Immature natural killer cell (primary cell): ENCODE measurements around the gene VSTM2B. TPM values are rescaled to one million over a fixed set of nuclear protein-coding genes. Genes with fewer than 3 reads are reported as not detected.

Experiments used
- DNase-seq, 3 donors: peaks; one replicate each; pipeline ENCODE4 v3.0.0; 2022; ENCODE audit warnings: mixed read lengths in 1 of 3
- H3K27ac Mint-ChIP-seq, 6 donors: one replicate each; pipeline ENCODE4 v1.8.0; 2020; ENCODE audit warnings: mixed read lengths in 6 of 6, mild to moderate bottlenecking in 5 of 6, inconsistent platforms in 4 of 6, moderate library complexity in 3 of 6
- H3K27me3 Mint-ChIP-seq, 3 donors: one replicate each; pipeline ENCODE4 v1.8.0; 2020 to 2021; ENCODE audit warnings: low read depth in 3 of 3, mild to moderate bottlenecking in 3 of 3, mixed read lengths in 3 of 3, moderate library complexity in 3 of 3, inconsistent platforms in 1 of 3
- H3K36me3 Mint-ChIP-seq, 3 donors: one replicate each; pipeline ENCODE4 v1.8.0; 2020; ENCODE audit warnings: mixed read lengths in 3 of 3, inconsistent platforms in 2 of 3, mild to moderate bottlenecking in 2 of 3
- H3K4me1 Mint-ChIP-seq, 2 donors: one replicate each; pipeline ENCODE4 v1.8.0; 2020; ENCODE audit warnings: inconsistent platforms in 2 of 2, mild to moderate bottlenecking in 2 of 2, mixed read lengths in 2 of 2, moderate library complexity in 1 of 2
- H3K4me3 Mint-ChIP-seq, 5 donors: one replicate each; pipeline ENCODE4 v1.8.0; 2020; ENCODE audit warnings: mild to moderate bottlenecking in 5 of 5, mixed read lengths in 5 of 5, inconsistent platforms in 3 of 5, moderate library complexity in 3 of 5
- H3K9me3 Mint-ChIP-seq, 6 donors: one replicate each; pipeline ENCODE4 v1.8.0; 2020; ENCODE audit warnings: mild to moderate bottlenecking in 6 of 6, mixed read lengths in 6 of 6, inconsistent platforms in 4 of 6, moderate library complexity in 3 of 6
- polyA plus RNA-seq, 3 donors: library from polyadenylated mRNA; unstranded; fragments of 300-500 nt; fragmentation: Illumina TruSeq; gene quantifications; one replicate each; pipeline ENCODE4 v1.2.3, GENCODE V29; 2021

Gene VSTM2B
- polyA plus RNA-seq, 3 donors from 2014 or later = 0.41 to 0.48 TPM; not detected in 1

- H3K4me1 Mint-ChIP-seq = no peaks in the 10 kb centered on the region
- peaks cover 0 to 4% (median 0%) of the 10 kb centered on the region in 6 donors for H3K9me3 Mint-ChIP-seq
- no peaks in the 10 kb centered on the region for H3K36me3 Mint-ChIP-seq
- H3K4me3 Mint-ChIP-seq = no peak overlapping the region
- H3K27me3 Mint-ChIP-seq = peaks cover 4 to 29% (median 4%) of the 10 kb centered on the region in 3 donors
- DNase-seq = no peak
- H3K27ac Mint-ChIP-seq = no peak overlapping the region
Observed at GRCh38 chr19:29487432-29487831, 38.4 kb upstream of the VSTM2B start.

- no peak overlapping the region for H3K27ac Mint-ChIP-seq
- H3K4me3 Mint-ChIP-seq = no peak overlapping the region
- no peaks in the 10 kb centered on the region for H3K9me3 Mint-ChIP-seq
- no peak for DNase-seq
- no peaks in the 10 kb centered on the region for H3K36me3 Mint-ChIP-seq
- no peaks in the 10 kb centered on the region for H3K4me1 Mint-ChIP-seq
- H3K27me3 Mint-ChIP-seq = peaks cover 4 to 29% (median 6%) of the 10 kb centered on the region in 3 donors
Observed at GRCh38 chr19:29488316-29488715, 37.5 kb upstream of the VSTM2B start.

- H3K9me3 Mint-ChIP-seq = no peaks in the 10 kb centered on the region
- no peak for DNase-seq
- no peak overlapping the region for H3K4me3 Mint-ChIP-seq
- H3K27me3 Mint-ChIP-seq = peaks cover 4 to 29% (median 7%) of the 10 kb centered on the region in 3 donors
- H3K36me3 Mint-ChIP-seq = no peaks in the 10 kb centered on the region
- no peaks in the 10 kb centered on the region for H3K4me1 Mint-ChIP-seq
- no peak overlapping the region for H3K27ac Mint-ChIP-seq
Observed at GRCh38 chr19:29489172-29489951, 36.4 kb upstream of the VSTM2B start.

- Mint-ChIP-seq H3K9me3 (no peaks in the 10 kb centered on the region), H3K27me3 (peaks cover 2 to 22% (median 7%) of the 10 kb centered on the region in 3 donors), H3K4me3 (no peak overlapping the region), H3K36me3 (no peaks in the 10 kb centered on the region), H3K4me1 (no peaks in the 10 kb centered on the region), H3K27ac (no peak overlapping the region)
- no peak for DNase-seq
Observed at GRCh38 chr19:29491491-29491890, 34.3 kb upstream of the VSTM2B start.

GRCh38 chr19:29491995-29492577, 33.7 kb upstream of the VSTM2B start:
- H3K9me3 Mint-ChIP-seq = no peaks in the 10 kb centered on the region
- no peak overlapping the region for H3K4me3 Mint-ChIP-seq
- DNase-seq = no peak
- H3K4me1 Mint-ChIP-seq = no peaks in the 10 kb centered on the region
- H3K27ac Mint-ChIP-seq = no peak overlapping the region
- H3K27me3 Mint-ChIP-seq = peaks cover 2 to 22% (median 7%) of the 10 kb centered on the region in 3 donors
- H3K36me3 Mint-ChIP-seq = no peaks in the 10 kb centered on the region

- Mint-ChIP-seq H3K36me3 (no peaks in the 10 kb centered on the region), H3K4me3 (no peak overlapping the region), H3K27me3 (peaks cover 2 to 20% (median 7%) of the 10 kb centered on the region in 3 donors), H3K9me3 (no peaks in the 10 kb centered on the region), H3K27ac (no peak overlapping the region), H3K4me1 (no peaks in the 10 kb centered on the region)
- no peak for DNase-seq
Observed at GRCh38 chr19:29492769-29493168, 33.0 kb upstream of the VSTM2B start.

GRCh38 chr19:29495091-29495490, 30.7 kb upstream of the VSTM2B start:
- H3K27ac Mint-ChIP-seq = no peak overlapping the region
- H3K36me3 Mint-ChIP-seq = no peaks in the 10 kb centered on the region
- no peaks in the 10 kb centered on the region for H3K9me3 Mint-ChIP-seq
- DNase-seq = no peak
- no peaks in the 10 kb centered on the region for H3K4me1 Mint-ChIP-seq
- peaks cover under 1 to 12% (median 9%) of the 10 kb centered on the region in 3 donors for H3K27me3 Mint-ChIP-seq
- no peak overlapping the region for H3K4me3 Mint-ChIP-seq

GRCh38 chr19:29495901-29496441, 29.8 kb upstream of the VSTM2B start:
- no peaks in the 10 kb centered on the region for H3K36me3 Mint-ChIP-seq
- H3K27me3 Mint-ChIP-seq = peaks cover 0 to 9% (median 8%) of the 10 kb centered on the region in 3 donors
- no peaks in the 10 kb centered on the region for H3K4me1 Mint-ChIP-seq
- no peak overlapping the region for H3K27ac Mint-ChIP-seq
- H3K9me3 Mint-ChIP-seq = no peaks in the 10 kb centered on the region
- H3K4me3 Mint-ChIP-seq = no peak overlapping the region
- no peak for DNase-seq

- Mint-ChIP-seq H3K27me3 (peaks cover 0 to 5% (median 3%) of the 10 kb centered on the region in 3 donors), H3K36me3 (no peaks in the 10 kb centered on the region), H3K27ac (no peak overlapping the region), H3K4me3 (no peak overlapping the region), H3K4me1 (no peaks in the 10 kb centered on the region), H3K9me3 (no peaks in the 10 kb centered on the region)
- DNase-seq = no peak
Observed at GRCh38 chr19:29497241-29497640, 28.6 kb upstream of the VSTM2B start.

- Mint-ChIP-seq H3K27ac (no peak overlapping the region), H3K27me3 (peaks cover 0 to 5% (median 0%) of the 10 kb centered on the region in 3 donors), H3K36me3 (no peaks in the 10 kb centered on the region), H3K4me3 (no peak overlapping the region), H3K4me1 (no peaks in the 10 kb centered on the region), H3K9me3 (no peaks in the 10 kb centered on the region)
- no peak for DNase-seq
Observed at GRCh38 chr19:29497686-29498436, 27.9 kb upstream of the VSTM2B start.

- Mint-ChIP-seq H3K4me1 (no peaks in the 10 kb centered on the region), H3K4me3 (no peak overlapping the region), H3K9me3 (no peaks in the 10 kb centered on the region), H3K27ac (no peak overlapping the region), H3K36me3 (no peaks in the 10 kb centered on the region), H3K27me3 (peaks cover 0 to 3% (median 0%) of the 10 kb centered on the region in 3 donors)
- no peak for DNase-seq
Observed at GRCh38 chr19:29499261-29499920, 26.4 kb upstream of the VSTM2B start.

GRCh38 chr19:29499921-29500590, 25.7 kb upstream of the VSTM2B start:
- Mint-ChIP-seq H3K27ac (no peak overlapping the region), H3K27me3 (peaks cover 0 to 3% (median 0%) of the 10 kb centered on the region in 3 donors), H3K4me1 (no peaks in the 10 kb centered on the region), H3K36me3 (no peaks in the 10 kb centered on the region), H3K4me3 (no peak overlapping the region), H3K9me3 (no peaks in the 10 kb centered on the region)
- no peak for DNase-seq
